GM18951 (cell line): ENCODE measurements around the gene VAV2.

Experiments used
- POLR2A ChIP-seq: IDR thresholded peaks from 4 replicates; pipeline ENCODE4 v1.6.1; 2011; ENCODE audit warnings: mild to moderate bottlenecking; ENCODE audit not compliant: insufficient read length, insufficient read depth; ENCODE audit errors: extremely low read depth
- in situ Hi-C: fragments of 300-500 bp; cut with MboI; formaldehyde crosslinking; loops from one replicate; pipeline ENCODE4 v1.12.0; 2022; ENCODE audit warnings: low sequenced_read_pairs, mixed read lengths, inconsistent platforms; ENCODE audit not compliant: unreplicated experiment

The VAV2 gene

DNA sequence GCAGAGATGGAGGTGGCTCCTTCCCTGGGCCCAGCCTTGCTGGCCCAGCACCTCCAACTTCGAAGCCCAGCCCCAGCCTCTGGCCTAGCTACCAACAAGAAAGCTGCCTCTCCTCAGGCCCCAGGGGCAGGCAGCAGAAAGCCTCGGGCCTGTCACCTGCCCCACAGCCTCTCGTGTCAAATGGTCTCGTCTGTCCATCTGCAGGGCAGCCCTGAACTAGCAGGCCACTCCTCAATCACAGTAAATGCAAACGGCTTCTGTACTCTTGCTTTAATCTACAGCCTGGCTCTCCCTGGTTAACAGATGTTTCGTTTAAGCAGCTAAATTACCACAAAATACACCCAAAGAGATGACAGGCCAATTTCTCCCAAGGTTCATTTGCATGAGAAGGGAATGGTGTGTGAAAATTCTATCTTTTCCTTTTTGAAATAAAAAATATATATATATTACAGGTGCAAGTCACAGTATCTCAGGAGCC lies 21.5 kb downstream of the VAV2 start:
- no peak for TF ChIP-seq POLR2A
- in situ Hi-C loops = no loop called here

GRCh38 chr9:133969681-133970580 lies 22.2 kb downstream of the VAV2 start:
- in situ Hi-C loops = no loop called here
- TF ChIP-seq POLR2A = no peak

DNA sequence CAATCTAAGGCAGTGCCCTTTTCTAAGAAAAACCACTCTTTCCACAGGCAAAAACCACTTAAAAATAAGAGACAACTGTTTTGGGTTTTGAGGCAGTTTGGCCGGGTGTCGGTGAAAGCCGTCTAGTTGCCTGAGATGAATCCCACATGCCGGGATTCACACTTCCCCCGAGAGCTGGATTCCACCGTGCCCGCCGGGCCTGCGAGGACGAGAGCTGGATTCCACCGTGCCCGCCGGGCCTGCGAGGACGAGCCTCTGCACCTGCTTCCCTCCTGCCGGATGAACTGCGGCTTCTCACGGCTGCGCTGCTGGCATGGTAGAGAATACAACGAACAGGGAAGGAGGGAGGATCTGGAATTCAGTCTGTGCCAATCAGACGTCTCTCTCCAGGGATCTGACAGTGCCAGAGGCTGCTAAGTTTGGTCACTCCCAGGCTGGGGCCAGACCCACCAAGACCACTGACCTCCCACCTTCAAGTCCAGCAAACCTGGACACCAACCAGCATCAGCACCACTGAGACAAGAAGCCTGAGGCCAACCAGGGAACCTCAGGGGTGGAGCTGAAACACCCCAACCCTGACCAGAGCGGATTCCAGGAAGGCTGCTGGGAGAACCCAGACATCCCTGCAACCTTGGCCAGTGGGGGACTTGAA lies 23.0 kb downstream of the VAV2 start:
- TF ChIP-seq POLR2A = no peak
- in situ Hi-C loops = no loop called here

DNA sequence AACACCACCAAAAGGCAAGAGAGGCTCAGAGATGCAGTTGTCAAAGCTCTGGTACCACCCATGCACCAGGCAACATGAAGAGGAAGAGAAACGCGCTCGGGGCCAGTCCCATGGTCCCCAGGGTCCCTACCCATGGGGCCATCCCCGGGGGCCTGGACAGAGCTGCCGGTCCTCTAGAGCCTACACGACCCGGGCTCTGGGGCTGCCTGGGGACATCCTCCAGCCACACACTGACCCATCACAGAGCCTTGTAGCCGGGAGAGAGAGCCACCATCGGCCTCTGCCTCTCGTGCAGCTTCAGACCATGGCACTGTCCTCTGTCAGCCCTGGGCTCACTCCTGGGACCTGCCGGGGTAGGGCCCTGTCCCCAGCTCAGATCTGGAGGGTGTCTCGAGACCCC lies 23.7 kb downstream of the VAV2 start:
- in situ Hi-C loops = no loop called here
- TF ChIP-seq POLR2A = no peak

DNA sequence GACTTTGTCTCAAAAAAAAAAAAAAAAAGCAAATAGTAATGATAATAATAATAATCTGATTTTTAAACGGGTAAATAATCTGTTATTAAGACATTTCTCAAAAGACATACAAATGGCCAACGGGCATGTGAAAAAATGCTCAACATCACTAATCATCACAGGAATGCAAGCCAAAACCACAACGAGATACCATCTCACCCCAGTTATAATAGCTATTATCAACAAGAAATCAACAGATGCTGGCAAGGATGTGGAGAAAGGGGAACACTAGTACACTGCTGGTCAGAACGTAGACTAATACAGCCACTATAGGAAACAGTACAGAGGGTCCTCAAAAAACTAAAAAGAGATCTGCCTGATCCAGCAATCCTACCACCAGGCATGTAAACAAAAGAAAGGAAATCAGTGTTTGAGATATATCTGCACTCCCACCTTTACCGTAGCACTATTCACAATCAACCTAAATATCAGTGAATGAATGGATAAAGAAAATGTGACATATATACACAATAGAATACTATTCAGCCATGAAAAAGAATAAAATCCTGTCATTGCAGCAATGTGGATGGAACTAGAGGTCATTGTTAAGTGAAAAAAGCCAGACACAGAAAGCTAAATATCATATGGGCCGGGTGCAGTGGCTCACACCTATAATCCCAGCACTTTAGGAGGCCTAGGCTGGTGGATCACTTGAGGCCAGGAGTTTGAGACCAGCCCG lies 24.9 kb downstream of the VAV2 start:
- in situ Hi-C loops = no loop called here
- no peak for TF ChIP-seq POLR2A

DNA sequence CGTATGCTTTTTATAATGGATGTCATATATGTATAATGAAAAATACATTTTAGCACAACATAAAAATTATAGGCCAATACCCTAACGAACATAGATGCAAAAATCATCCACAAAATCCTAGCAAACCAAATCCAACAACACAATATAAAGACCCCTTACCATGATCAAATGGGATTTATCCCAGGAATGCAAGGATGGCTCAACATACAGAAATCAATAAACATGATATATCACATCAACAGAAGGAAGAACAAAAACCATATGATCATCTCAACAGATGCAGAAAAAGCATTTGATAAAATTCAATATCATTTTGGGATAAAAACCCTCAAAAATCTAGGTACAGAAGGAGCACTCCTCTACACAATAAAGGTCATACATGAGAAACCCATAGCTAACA lies 27.7 kb downstream of the VAV2 start:
- no peak for TF ChIP-seq POLR2A
- in situ Hi-C loops = no loop called here

DNA sequence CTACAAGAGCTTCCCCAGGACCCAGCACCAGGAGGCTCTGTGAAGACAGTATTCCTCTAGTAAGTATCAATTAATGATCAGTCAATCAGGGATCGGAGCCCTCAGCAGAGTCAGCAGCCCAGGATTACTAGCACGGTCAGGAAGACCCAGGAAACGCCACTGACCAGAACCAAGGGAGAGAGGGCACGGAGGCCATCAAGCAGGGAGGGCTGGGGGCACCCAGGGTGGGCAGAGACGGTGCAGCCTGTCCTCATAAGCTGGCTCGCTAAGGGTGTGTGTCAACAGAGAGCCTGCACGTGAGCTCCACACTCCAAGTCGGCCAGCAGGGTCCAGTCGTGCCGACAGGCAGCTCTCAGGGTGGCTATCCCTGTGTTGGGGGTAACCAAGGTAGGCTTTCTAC lies 29.0 kb downstream of the VAV2 start:
- in situ Hi-C loops = no loop called here
- TF ChIP-seq POLR2A = no peak

GRCh38 chr9:133962341-133962740 lies 29.8 kb downstream of the VAV2 start:
- in situ Hi-C loops = no loop called here
- TF ChIP-seq POLR2A = no peak

GRCh38 chr9:133961226-133962165 lies 30.6 kb downstream of the VAV2 start:
- TF ChIP-seq POLR2A = no peak
- in situ Hi-C loops = no loop called here

DNA sequence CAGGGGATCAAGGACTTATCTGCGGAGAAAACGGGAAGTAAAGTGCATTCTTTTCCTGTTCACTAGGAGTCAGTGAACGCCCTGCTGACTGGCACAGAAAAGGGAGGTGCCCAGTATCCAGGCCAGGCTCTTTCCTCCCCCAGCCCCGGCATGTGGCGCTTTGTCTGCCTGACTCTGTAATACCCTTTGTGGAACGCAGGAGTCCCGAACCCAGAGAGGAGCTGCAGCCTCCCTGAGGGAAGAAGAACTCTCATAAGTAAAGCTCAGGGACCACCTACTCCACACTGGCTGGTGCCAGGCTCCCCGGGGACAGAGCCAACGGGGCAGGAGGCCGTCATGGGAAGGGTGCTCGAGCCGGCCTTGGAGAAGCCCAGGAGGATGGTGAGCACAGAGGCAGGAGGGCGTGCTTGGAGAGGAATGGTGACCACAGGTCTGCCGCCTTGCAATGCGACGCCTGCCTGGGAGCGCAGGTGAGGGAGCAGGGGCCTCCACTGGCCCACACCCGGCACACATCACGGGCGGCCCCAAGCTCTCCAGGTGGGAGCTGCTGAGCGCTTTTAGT lies 31.5 kb downstream of the VAV2 start:
- no peak for TF ChIP-seq POLR2A
- in situ Hi-C loops = no loop called here

GRCh38 chr9:133959966-133960567 lies 32.1 kb downstream of the VAV2 start:
- no peak for TF ChIP-seq POLR2A
- in situ Hi-C loops = no loop called here

DNA sequence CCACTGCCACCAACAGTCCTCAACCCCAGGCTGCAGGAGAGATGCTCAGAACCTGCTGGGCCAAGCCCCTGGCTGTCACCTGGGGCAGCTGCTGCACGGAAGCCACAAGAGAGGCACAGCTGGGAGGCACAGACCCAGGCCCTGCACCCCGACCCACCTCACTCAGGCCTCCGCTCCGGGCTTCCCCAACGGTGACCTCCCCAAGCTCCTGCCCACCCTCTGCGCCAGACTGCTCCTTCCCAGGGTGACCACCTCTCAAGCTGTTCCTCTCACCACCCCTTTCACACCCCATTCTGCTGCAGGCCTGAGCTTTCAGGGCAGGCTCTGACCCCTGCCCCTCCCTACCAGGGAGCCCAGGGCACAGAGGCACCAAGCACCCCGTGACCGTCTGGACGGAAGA lies 33.0 kb downstream of the VAV2 start:
- in situ Hi-C loops = no loop called here
- no peak for TF ChIP-seq POLR2A
